HepG2 (cell line): ENCODE data around the gene POM121. TPM values are rescaled to one million over a fixed set of nuclear protein-coding genes. Genes with fewer than 3 reads are reported as not detected.
A peak's percentile ranks its signal among the peaks of the same experiment; 100 is the strongest.
"Not testable (repeated sequence)": the region's sequence is repeated elsewhere in the genome, so short reads cannot be mapped to it uniquely, and the experiment has no call there.

Source experiments
- ELF1 ChIP-seq: sonication (generic); formaldehyde crosslinking; IDR thresholded peaks from 2 replicates; pipeline ENCODE4 v1.4.0; 2020; ENCODE audit warnings: missing genetic modification reagents
- GABPB1 ChIP-seq: IDR thresholded peaks from 2 replicates; pipeline ENCODE4 v1.6.1; 2016; ENCODE audit warnings: mild to moderate bottlenecking, missing genetic modification reagents, moderate library complexity, missing compliant biosample characterization
- KDM4B ChIP-seq: sonication (generic); formaldehyde crosslinking; IDR thresholded peaks from 2 replicates; pipeline ENCODE4 v1.4.0; 2020; ENCODE audit warnings: missing genetic modification reagents
- KLF12 ChIP-seq: sonication (generic); formaldehyde crosslinking; IDR thresholded peaks from 2 replicates; pipeline ENCODE4 v1.4.0; 2020; ENCODE audit warnings: missing genetic modification reagents, borderline replicate concordance
- MLX ChIP-seq: IDR thresholded peaks from 2 replicates; pipeline ENCODE4 v1.6.1; 2016
- MNT ChIP-seq: fragments of 450-650 bp; IDR thresholded peaks from 2 replicates; pipeline ENCODE4 v1.6.1; 2016
- NFKBIZ ChIP-seq: IDR thresholded peaks from 2 replicates; pipeline ENCODE4 v1.6.1; 2018; ENCODE audit warnings: missing genetic modification reagents, missing compliant biosample characterization
- PHF20 ChIP-seq: sonication (generic); formaldehyde crosslinking; IDR thresholded peaks from 2 replicates; pipeline ENCODE4 v1.5.0; 2020; ENCODE audit warnings: mild to moderate bottlenecking, missing genetic modification reagents
- PHF5A ChIP-seq: IDR thresholded peaks from one replicate; pipeline ENCODE4 v1.6.1; 2018; ENCODE audit warnings: low read depth, missing genetic modification reagents; ENCODE audit not compliant: unreplicated experiment
- RAD21 ChIP-seq: fragments of 450-650 bp; formaldehyde crosslinking; IDR thresholded peaks from 2 replicates; pipeline ENCODE4 v1.5.0; 2020; ENCODE audit warnings: mild to moderate bottlenecking
- RARA ChIP-seq: IDR thresholded peaks from 2 replicates; pipeline ENCODE4 v1.6.1; 2016; ENCODE audit warnings: missing genetic modification reagents, missing compliant biosample characterization
- SALL2 ChIP-seq: sonication (generic); formaldehyde crosslinking; IDR thresholded peaks from 2 replicates; pipeline ENCODE4 v1.8.1; 2023; ENCODE audit warnings: mild to moderate bottlenecking, missing genetic modification reagents, inconsistent platforms
- SOX6 ChIP-seq, 2 experiments: fragments of 450-650 bp in 1 of 2; sonication (generic) in 1 of 2; formaldehyde crosslinking in 1 of 2; IDR thresholded peaks; 2 replicates each; pipeline versions ENCODE4 v1.4.0 to v1.6.1; 2017 to 2020; ENCODE audit warnings: antibody characterized with exemption in 1 of 2, mild to moderate bottlenecking in 1 of 2, missing genetic modification reagents in 1 of 2
- THRA ChIP-seq: sonication (generic); formaldehyde crosslinking; IDR thresholded peaks from 2 replicates; pipeline ENCODE4 v1.4.0; 2020; ENCODE audit warnings: missing genetic modification reagents, borderline replicate concordance
- ZMYM4 ChIP-seq: sonication (generic); formaldehyde crosslinking; IDR thresholded peaks from 2 replicates; pipeline ENCODE4 v1.8.1; 2023; ENCODE audit warnings: mild to moderate bottlenecking, missing genetic modification reagents
- ZNF121 ChIP-seq: sonication (generic); formaldehyde crosslinking; IDR thresholded peaks from 2 replicates; pipeline ENCODE4 v1.5.0; 2020; ENCODE audit warnings: mild to moderate bottlenecking, missing genetic modification reagents
- ZNF143 ChIP-seq: sonication (generic); formaldehyde crosslinking; IDR thresholded peaks from 2 replicates; pipeline ENCODE4 v1.4.0; 2020; ENCODE audit warnings: missing genetic modification reagents
- ZNF160 ChIP-seq: sonication (generic); formaldehyde crosslinking; IDR thresholded peaks from 2 replicates; pipeline ENCODE4 v1.8.0; 2022; ENCODE audit warnings: mild to moderate bottlenecking, inconsistent platforms, missing genetic modification reagents
- ZNF574 ChIP-seq: sonication (generic); formaldehyde crosslinking; IDR thresholded peaks from 2 replicates; pipeline ENCODE4 v1.4.0; 2020; ENCODE audit warnings: missing genetic modification reagents
- polyA plus RNA-seq, 8 experiments: library from polyadenylated mRNA; depleted of rRNA in 3 of 8; stranded (reverse) in 7 of 8; unstranded in 1 of 8; fragments of >200 nt; fragmentation: Illumina TruSeq in 4 of 8; extraction: Trizol in 4 of 8; gene quantifications; 2 replicates each; pipeline versions ENCODE4 v1.2.1 to v1.2.3, GENCODE V29; 2011 to 2016; ENCODE audit warnings: low read depth in 4 of 8, missing spikeins in 1 of 8, mixed read lengths in 1 of 8; ENCODE audit not compliant: insufficient read depth in 1 of 8
- total RNA-seq, 5 experiments: library from RNA; depleted of rRNA; stranded (reverse); fragments of >200 nt; fragmentation: Illumina TruSeq; extraction: Trizol; gene quantifications; 2 replicates each; pipeline ENCODE4 v1.2.3, GENCODE V29; 2016; ENCODE audit warnings: low read depth in 1 of 5
- TF ChIP-seq, protein P1 (sequence below): sonication (generic); formaldehyde crosslinking; IDR thresholded peaks from 2 replicates; pipeline ENCODE4 v1.4.0; 2020; ENCODE audit warnings: missing genetic modification reagents

Gene POM121
- total and polyA plus RNA-seq, 2 of the 13 experiments (the other 11 are each of a cell fraction or from before 2014, with no cell fraction given) = 8.4 to 10.3 TPM

- TF ChIP-seq GABPB1 (CRISPR knock-in tag) (peak; percentile 93), SALL2 (CRISPR knock-in tag) (peak; percentile 18; the same call in 1 of the 2 replicates), SOX6 (CRISPR knock-in tag; IDR thresholded peaks at IDR 0.05) (peak; percentile 11; the same call in 1 of the 2 replicates), KLF12 (CRISPR knock-in tag) (0 out of 2 replicates have a peak, but pooled peaks have one; percentile 12), NFKBIZ (CRISPR knock-in tag) (peak; percentile 35; the same call in 1 of the 2 replicates), RARA (CRISPR knock-in tag) (peak; percentile 38; the same call in 1 of the 2 replicates), RAD21 (CRISPR knock-in tag) (peak; percentile 21; the same call in 1 of the 2 replicates), THRA (CRISPR knock-in tag) (0 out of 2 replicates have a peak, but pooled peaks have one; percentile 12), ZNF121 (CRISPR knock-in tag) (0 out of 2 replicates have a peak, but pooled peaks have one; percentile 14), ZNF143 (peak; percentile 78), ELF1 (CRISPR knock-in tag) (peak; percentile 81), ZNF160 (CRISPR knock-in tag) (peak; percentile 46; the same call in 1 of the 2 replicates), KDM4B (CRISPR knock-in tag) (0 out of 2 replicates have a peak, but pooled peaks have one; percentile 19), PHF20 (CRISPR knock-in tag) (peak; percentile 73), PHF5A (CRISPR knock-in tag) (peak; percentile 23), ZNF574 (CRISPR knock-in tag) (peak; percentile 59), MLX (CRISPR knock-in tag) (0 out of 2 replicates have a peak, but pooled peaks have one; percentile 26), ZMYM4 (CRISPR knock-in tag) (peak; percentile 28; the same call in 1 of the 2 replicates), MNT (peak; percentile 70)
- TF ChIP-seq SOX6 (IDR thresholded peaks at IDR 0.05) = not testable (repeated sequence)
- TF ChIP-seq, protein P1, sequence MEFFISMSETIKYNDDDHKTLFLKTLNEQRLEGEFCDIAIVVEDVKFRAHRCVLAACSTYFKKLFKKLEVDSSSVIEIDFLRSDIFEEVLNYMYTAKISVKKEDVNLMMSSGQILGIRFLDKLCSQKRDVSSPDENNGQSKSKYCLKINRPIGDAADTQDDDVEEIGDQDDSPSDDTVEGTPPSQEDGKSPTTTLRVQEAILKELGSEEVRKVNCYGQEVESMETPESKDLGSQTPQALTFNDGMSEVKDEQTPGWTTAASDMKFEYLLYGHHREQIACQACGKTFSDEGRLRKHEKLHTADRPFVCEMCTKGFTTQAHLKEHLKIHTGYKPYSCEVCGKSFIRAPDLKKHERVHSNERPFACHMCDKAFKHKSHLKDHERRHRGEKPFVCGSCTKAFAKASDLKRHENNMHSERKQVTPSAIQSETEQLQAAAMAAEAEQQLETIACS (CRISPR knock-in tag) = peak; percentile 96
Measured at GRCh38 chr7:72879079-72879736, 45.7 kb upstream of the POM121 start (continued).
